ENCODE measurements around the gene COL18A1.

GRCh38 chr21:45435405-45435981 lies 30.5 kb downstream of the COL18A1 start:
- no peak for TF ChIP-seq FOXK2 (IDR thresholded peaks at IDR 0.05)
- no peak for TF ChIP-seq BHLHE40 (IDR thresholded peaks at IDR 0.05; ENCODE audit: borderline replicate concordance)
- TF ChIP-seq PKNOX1 (IDR thresholded peaks at IDR 0.05) = no peak
- TF ChIP-seq ARNT (IDR thresholded peaks at IDR 0.05) = no peak
- TF ChIP-seq FOXM1 (IDR thresholded peaks at IDR 0.05; ENCODE audit: borderline replicate concordance) = no peak
- no peak for TF ChIP-seq TARDBP (IDR thresholded peaks at IDR 0.05)
- no peak for TF ChIP-seq NFRKB (IDR thresholded peaks at IDR 0.05)
- TF ChIP-seq ZNF384 (IDR thresholded peaks at IDR 0.05) = no peak
- no peak for TF ChIP-seq FOXA1 (IDR thresholded peaks at IDR 0.05)
- no peak for TF ChIP-seq ELF4 (IDR thresholded peaks at IDR 0.05)

Measured in HEK293T (cell line).